NCI-H82 (cell line): Measurements from ENCODE around the gene GAPT.

Source experiments
- DNase-seq: peaks from one replicate; lab custom pipeline; 2025; lab: John Stamatoyannopoulos, UW

The GAPT gene

DNA sequence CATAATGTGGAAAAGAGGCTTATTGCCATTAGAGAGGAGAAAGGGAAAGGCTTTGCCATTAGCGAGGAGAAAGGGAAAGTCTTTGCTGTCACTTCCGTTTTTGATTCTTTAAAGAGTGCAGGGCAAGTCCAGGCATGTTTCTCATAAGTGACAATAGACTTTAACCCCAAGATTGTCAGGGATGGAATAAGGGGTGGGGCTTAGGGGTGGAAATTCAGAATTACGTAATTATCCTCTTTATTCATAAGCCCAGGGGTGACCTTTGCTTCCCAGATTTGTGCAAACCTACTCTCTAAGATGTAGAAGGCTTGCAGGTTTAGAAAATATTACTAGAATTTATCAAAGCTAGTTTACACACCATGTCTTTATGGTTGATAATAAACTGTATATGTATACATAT is 29.1 kb upstream of the GAPT start:
- DNase-seq: no peak

DNA sequence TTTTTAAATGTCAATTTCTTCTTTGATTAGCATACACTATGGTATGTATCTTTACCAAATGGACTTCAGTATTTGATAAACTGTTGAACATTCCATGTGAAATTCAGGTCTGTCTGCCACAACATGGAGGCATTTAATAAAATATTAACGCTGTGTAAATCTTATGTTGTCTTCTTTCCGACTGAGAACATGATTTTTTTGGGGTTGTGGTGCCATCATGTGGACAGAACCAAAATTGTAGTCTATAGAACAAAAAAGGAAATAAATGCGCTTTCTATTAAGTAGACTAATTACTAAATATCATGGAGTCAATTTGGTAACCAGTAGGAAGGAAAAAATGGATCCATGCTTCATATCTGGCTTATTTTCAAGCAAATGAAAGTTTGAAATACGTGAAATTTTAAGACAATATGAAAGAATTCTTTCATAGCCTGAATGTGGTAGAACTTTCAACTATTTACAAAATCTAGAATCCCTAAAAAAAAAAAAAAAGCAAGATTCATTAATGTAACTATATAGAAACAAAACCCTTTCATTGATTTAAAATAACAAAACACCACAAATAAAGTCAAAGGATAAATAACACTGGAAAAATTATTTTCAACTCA is 28.5 kb upstream of the GAPT start:
- DNase-seq: peak; percentile 64

DNA sequence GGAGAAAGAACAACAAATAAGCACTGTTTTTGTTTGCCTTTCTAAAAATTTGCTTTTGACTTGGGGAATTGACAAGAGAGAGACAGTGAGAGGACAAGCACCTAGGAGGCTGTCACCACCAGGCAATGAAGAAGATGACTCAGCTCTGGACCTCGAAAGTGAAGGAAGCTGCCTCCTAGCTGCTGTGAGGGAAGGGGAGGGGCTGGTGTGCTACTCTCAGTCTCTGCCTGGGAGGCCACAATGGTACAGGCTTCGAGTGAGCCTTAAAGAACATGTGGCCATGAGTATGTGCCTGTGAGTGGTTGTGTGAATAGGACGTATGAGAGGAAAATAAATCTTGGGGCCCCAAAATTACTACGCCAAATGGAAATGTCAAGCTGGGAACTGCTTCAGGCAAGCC is 24.3 kb upstream of the GAPT start:
- peak; percentile 9 for DNase-seq

DNA sequence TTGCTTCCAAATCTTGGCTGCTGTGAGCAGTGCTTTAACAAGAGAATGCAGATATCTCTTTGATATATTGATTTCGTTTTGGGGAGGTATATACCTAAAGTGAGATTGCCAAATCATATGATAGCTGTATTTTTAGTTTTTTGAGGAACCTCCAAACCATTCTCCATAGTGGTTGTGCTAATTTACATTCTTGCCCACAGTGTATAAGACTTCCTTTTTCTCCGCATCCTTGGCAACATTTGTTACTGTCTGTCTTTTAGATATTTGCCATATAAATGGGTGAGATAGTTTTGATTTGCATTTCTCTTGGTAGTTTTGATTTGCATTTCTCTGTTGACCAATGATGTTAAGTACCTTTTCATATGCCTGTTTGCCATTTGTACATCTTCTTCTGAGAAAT is 21.3 kb upstream of the GAPT start:
- DNase-seq: no peak

DNA sequence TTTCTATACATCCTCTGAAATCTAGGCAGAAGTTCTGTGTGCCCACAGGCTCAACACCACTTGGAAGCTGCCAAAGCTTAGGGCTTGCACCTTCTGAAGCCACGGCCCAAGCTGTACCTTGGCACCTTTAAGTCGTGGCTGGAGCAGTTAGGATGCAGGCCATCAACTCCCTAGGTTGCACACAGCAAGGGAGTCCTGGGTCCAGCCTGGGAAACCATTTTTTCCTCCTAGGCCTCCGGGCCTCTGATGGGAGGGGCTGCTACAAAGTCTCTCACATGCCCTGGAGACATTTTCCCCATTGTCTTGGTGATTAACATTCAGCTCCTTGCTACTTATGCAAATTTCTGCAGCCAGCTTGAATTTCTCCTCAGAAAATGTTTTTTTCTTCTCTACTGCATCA is 15.8 kb upstream of the GAPT start:
- DNase-seq: no peak

DNA sequence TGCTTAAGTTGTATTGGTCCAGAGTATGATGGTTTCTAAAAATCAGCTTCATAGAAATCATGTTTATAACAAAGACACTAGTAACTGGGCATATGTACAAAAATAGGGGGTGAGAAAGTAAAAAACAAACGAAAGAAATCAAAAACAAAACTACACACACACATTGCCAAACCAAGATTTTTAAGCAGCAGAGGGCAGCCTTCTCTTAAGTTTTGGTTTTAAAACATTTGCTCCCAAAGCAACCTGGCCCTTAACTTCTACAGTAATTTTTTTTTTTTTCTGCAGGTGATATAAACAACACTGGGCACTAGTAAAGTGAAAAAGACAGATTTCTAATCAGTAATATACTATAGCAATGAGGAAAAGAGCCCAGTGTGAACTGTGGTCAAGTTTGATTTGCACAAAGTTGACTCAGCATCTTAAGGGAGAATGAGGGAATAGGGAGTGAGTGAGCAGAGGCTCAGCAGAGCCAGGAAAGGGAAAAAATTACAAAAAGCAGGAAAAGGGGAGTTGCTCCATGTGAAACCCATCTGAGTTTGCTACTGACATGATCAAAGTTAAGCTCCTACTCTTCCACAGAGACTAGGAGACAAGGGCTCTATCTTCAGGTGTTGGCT is 13.4 kb upstream of the GAPT start:
- no peak for DNase-seq

DNA sequence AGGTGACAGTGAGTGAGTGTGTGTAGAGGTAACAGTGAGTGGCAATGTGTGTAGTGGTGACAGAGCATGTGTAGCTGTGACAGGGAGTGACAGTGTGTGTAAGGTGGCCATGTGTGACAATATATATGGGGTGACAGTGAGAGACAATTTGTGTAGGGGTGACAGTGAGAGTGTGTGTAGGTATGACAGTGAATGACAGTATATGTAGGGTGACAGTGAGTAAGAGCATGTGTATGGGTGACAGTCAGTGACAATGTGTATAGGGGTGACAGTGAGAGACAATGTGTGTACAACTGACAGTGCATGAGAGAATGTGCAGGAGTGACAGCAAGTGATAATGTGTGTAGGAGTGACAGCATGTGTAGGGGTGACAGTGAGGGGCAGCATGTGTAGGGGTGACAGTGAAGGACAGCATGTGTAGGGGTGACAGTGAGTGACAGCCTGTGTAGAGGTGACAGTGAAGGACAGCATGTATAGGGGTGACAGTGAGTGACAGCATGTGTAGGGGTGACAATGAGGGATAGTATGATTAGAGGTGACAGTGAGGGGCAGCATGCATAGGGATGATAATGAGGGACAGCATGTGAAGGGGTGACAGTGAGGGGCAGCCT is 10.1 kb upstream of the GAPT start:
- no peak for DNase-seq

DNA sequence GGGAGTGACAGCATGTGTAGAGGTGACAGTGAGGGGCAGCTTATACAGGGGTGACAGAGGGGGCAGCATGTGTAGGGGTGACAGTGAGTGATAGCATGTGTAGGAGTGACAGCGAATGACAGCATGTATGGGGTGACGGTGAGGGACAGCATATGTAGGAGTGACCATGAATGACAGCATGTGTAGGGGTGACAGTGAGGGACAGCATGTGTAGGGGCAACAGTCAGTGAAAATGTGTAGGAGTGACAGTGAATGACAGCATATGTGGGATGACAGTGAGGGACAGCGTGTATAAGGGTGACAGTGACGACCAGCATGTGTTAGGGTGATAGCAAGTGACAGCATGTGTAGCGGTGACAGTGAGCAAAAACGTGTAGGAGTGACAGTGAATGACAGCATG is 9.4 kb upstream of the GAPT start:
- DNase-seq: no peak

DNA sequence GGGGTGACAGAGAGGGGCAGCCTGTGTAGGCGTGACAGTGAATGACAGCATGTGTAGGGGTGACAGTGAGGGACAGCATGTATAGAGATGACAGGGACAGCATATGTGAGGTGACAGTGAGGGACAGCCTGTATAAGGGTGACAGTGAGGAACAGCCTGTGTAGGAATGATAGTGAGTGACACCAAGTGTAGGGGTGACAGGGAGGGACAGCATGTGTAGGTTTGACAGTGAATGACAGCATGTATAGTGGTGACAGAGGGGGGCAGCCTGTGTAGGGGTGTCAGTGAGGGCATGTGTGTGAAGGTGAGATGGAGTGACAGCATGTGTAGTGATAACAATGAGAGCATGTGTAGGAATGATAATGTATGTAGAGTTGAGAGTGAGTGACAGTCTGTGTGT is 8.7 kb upstream of the GAPT start:
- no peak for DNase-seq

DNA sequence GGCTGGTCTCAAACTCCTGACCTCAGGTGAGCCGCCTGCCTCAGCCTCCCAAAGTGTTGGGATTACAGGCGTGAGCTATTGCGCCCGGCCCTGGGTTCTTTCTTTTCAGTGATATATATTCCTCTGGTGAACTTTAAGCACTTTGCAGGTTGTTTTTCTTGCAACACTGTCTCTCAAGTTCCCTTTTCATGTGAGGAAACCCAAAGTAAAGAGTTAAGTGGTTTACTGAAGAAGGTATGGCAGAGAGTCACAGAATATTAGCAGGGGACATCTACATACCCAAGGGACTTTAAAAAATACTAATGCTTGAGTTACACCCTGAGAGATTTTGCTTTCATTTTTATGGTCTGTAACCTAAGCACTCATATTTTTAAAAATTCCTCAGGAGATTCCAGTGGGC is 6.7 kb upstream of the GAPT start:
- no peak for DNase-seq

DNA sequence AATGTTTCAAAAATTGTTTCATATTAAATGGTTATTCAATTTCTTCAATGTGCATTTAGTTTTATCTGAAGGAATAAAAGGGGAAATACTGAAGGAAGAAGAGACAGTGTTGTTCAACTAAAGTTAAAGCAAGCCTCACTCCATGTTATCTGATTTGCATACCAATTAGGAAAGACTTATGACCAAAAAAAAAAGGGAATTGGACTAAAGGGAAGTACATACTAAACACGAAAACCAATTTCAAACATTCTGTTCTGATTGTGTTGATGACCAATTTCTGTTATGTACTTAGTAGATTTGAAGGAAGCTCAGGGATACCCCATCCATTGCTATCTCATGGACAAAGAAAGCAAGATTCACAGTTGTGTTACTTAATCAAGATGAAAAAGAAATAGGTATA is 4.9 kb upstream of the GAPT start:
- no peak for DNase-seq

DNA sequence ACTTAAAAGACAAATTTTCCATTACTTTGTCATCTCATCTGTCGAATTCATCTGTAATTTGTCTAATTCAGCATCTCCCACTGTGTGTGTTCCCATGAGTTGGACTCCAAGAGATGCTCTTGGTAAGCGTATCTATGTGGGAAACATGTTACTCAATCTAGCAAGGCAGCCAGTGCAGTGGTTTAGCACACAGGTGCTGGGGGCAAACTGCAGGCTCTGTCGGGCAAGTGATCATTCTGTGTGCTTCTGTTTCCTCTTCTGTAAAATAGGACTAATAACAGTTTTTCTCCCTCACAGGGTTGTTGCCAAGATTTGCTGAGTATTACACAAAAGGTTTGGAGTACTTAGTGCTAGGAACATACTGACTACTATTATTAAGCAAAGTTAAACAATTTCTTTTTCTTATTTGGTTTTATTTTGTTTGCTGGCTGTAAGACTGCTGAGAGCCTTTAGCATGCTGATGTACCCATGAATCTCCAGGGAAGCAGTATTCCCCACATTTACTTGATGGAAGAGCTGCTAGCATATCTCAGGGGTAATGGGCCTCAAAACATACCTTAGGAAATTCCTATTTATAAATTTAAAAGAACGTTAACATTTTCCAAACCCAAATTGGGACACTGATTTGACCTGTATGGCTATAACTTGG is 709 bp upstream of the GAPT start:
- peak; percentile 3 for DNase-seq

DNA sequence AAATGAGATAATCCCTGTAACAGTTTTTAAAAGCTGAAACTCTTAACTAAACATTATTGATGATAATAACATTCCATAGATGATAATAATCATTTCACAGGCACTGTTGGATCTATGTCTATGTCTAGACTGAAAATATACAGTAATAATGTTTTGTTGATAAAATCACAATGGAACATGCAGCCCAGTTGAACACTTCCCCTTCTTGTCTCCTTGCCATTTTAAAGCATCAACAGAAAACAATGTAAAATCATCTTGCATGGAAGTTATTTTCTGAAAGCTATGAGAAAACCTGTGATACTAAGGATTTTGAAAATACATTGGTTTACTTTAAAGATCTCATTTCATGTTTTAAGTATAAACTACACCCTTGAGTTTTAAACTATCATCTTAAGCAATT is 1.9 kb downstream of the GAPT start:
- no peak for DNase-seq

DNA sequence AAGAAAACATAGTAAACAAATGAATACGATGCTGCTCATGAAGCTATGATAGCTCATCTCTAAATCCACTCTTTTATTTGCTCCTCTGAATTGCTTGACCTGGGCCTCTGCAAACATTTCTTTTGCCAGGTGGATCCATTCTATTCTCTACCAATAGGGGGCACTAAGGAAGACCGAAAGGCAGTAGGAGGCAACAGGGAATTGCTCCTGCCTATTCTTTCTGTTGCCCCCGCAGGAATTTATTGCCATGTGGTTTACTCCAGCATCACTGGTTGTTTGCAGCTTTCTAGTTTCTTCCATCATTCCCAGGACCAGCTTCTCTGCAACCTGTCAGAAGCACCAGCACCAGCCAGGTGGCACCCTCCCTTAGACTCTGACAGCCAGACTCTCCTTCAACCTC is 5.3 kb downstream of the GAPT start:
- DNase-seq: peak; percentile 15

DNA sequence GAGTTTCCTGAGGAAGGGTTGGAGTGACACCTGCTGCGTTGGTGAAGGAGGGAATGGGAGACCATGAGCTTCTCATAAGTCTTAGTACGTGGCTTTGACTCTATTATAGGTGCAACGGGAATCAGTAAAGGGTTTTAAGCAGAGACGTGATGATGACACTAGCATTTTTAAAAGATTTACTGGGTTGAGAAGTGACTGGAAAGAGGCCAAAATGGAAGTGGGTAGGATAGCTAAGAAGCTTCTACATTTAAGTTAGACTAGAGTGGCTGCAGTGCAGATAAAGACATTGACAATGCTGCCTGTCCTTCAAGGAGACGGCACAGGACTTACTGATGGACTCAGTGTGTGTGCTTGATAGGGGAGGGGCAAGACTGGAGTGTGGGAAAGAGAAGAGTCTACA is 6.2 kb downstream of the GAPT start:
- no peak for DNase-seq

DNA sequence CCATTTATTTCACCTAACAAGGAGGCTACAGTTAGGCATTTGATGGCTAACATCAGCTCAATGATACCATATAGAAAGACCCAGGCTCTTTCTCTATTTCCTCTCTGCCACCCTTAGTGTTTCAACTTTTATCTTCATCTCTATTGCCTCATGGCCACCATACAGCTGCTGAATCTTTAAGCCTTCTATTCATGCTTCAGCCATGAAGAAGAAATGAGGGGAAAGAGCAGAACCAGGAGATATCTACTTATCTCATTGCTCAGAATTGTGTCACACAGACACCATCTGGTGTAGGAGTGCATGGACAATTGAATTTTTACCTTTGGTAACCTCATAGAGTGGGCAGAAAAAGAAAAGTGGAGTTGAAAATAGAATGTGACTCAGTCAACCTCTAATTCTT is 6.7 kb downstream of the GAPT start:
- no peak for DNase-seq

DNA sequence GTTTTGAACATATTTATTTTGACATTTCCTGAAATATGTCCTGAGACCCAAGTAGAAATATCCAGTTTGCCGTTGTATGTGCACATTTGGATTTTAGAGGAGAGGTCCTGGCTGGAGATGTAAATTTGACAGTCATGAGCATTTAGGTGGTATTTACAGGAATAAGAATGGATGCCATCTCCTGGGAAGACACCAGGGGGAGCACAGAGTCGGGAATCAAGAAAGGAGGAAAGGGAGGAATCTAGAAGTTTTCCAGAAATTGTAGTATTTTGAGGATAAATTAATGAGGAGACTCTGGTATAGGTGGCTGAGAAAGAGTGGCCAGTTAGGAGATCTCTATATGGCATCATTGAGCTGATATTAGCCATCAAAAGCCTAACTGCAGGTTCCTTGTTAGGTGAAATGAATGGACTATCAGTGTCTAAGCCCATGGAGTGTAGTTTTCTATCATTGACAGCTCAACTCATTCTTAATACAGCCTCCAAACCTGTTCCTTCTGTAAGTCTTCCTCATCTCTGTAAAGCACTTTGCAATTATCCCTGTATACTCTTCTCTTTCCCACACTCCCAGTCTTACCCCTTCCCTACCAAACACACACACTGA is 7.2 kb downstream of the GAPT start:
- DNase-seq: peak; percentile 56

DNA sequence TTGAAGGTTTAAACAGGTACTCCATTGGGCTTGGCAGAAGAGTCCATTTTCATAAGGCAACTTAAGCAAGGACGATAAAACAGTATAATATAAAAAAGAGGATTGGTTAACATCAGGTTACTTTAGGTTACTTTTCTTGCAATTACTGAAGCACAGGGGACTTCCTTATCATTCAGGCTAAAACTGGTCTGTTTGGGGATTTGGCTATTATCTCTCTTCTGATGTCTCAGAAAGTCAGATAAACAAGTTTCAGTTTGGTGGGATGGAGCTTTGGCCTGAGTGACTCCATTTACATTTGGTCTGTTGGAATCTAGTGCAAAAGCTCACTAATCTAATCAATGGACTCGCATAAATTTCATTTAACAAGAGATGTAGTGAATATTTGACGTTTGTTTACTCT is 8.0 kb downstream of the GAPT start:
- no peak for DNase-seq

DNA sequence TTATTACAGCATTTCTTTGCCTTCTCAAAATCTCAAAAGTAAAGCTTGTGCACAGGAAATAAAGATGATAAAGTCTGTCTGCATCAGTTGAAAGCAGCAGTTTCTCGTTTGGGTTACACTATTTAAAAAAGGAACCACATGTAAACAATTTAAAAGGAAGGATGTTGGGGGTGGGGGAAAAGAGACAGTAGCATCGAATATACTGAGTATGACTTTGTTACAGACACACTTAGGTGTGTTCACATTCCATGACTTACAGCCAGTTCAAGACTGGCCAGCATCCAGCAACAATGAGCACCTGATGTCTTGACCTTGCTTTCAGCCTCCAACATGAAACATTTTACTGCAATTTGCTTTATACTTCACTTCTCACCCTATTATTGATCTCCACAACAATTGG is 8.7 kb downstream of the GAPT start:
- no peak for DNase-seq

DNA sequence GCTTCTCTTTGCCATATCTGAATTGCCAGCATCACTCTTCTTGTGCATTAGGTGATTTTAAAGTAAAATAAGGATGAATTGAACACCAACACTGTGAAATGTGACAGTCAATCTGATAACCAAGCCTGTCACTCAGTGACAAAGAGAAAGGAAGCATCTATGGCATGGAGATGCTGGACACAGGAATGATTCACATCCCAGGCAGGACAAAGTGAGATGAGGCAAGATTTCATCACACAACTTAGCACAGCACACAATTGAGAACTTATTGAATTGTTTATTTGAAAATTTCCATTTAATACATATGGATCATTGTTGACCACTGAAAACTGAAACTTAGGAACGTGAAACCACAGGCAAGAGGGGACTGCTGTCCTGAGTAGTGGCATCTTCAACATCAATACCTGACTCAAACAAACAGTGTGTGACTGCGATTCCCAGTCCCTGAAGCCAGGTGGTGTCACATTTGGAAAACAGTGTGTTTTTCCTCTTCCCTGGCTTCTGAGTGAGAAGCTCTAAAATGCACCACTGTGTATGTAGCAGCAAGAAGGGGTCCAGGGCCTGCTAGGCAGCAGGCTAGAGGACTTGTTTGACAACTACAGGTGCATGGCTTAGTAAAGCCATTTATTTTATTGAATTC is 10.7 kb downstream of the GAPT start:
- peak; percentile 4 for DNase-seq

DNA sequence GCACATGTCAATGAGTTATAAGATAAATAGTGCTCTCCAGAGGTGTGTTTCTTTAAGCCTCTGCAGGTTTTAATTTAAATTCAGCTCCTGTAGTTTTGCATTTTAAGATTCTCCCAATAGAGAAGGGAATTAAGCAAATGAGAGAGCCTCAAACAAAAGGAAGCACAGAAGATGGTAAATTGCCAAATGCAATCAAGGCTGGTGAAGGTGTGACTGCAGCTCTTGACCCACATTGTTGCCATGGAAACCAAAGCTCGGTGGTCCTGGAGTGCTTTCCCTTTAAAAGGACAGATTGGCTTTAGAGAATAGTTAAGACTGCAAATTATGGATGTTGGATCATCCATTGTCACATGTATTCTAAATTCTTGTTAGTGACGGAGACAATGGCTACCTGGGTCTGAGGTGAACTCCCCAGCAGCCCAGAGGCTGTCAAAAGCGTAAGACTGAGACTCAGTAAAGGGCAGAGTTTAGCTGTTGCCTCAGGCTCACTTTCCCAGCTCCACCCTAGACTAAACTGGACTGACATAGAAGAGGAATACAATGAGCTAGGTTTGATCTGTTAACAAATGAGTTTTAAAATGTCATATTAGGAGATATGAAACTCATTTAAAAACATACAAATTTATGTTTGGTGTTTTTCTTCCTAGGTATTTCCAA is 12.3 kb downstream of the GAPT start:
- DNase-seq: no peak

DNA sequence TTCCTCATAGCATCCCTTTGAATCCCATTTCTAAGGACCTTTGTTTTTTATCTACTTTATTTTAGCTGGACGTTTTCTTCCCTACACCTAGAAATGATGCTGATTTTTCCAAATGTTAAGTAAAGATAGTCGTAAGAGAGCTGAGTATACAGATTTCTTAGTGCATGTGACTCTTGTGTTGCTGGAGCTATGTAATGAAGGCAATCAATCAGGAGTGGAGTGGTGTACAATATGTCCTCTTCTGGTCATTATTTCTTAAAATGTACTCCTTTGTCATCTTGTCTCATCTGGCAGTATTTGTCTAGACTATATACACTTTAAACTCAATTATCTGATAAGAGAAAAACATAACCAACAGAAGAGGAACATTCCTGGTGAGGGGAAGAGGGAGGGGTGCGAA is 13.5 kb downstream of the GAPT start:
- no peak for DNase-seq
